SK-N-SH treated with all-trans-retinoic acid at 6 μM for 48 hours (cell line): ENCODE data around the gene MCTP2.

Experiments
- ATAC-seq: fragments of 200-7000 bp; cut with Tn5 transposase; 3 replicates; pipeline ENCODE4 v1.9.1; 2020; ENCODE audit warnings: mild to moderate bottlenecking, moderate library complexity
- ARNTL ChIP-seq: fragments of 450-650 bp; formaldehyde crosslinking; IDR thresholded peaks from 2 replicates; pipeline ENCODE4 v1.5.0; 2020; ENCODE audit warnings: low read depth, mild to moderate bottlenecking, moderate library complexity, borderline replicate concordance
- BACH2 ChIP-seq: fragments of 250-450 bp; sonication (Bioruptor Pico); IDR thresholded peaks from 2 replicates; pipeline ENCODE4 v1.9.0; 2021; ENCODE audit warnings: mild to moderate bottlenecking, borderline replicate concordance
- CSDC2 ChIP-seq: fragments of 250-450 bp; sonication (Bioruptor Pico); IDR thresholded peaks from 2 replicates; pipeline ENCODE4 v1.5.0; 2020; ENCODE audit warnings: mild to moderate bottlenecking, moderate library complexity
- ESRRG ChIP-seq: fragments of 250-450 bp; sonication (Bioruptor Pico); IDR thresholded peaks from 2 replicates; pipeline ENCODE4 v1.6.1; 2021; ENCODE audit warnings: mild to moderate bottlenecking
- GLIS3 ChIP-seq: fragments of 250-450 bp; sonication (Bioruptor Pico); IDR thresholded peaks from 2 replicates; pipeline ENCODE4 v1.5.0; 2020; ENCODE audit warnings: mild to moderate bottlenecking, moderate library complexity
- ISL1 ChIP-seq: fragments of 250-450 bp; sonication (Bioruptor Pico); IDR thresholded peaks from 2 replicates; pipeline ENCODE4 v2.1.2; 2022; ENCODE audit warnings: mild to moderate bottlenecking, moderate library complexity
- OSR1 ChIP-seq: fragments of 250-450 bp; sonication (Bioruptor Pico); IDR thresholded peaks from 2 replicates; pipeline ENCODE4 v1.8.0; 2022; ENCODE audit warnings: moderate library complexity, mild to moderate bottlenecking, inconsistent platforms
- PPARA ChIP-seq: fragments of 250-450 bp; sonication (Bioruptor Pico); IDR thresholded peaks from 2 replicates; pipeline ENCODE4 v1.5.0; 2020; ENCODE audit warnings: mild to moderate bottlenecking, borderline replicate concordance
- RARB ChIP-seq: fragments of 250-450 bp; sonication (Bioruptor Pico); IDR thresholded peaks from 2 replicates; pipeline ENCODE4 v1.8.0; 2021; ENCODE audit warnings: mild to moderate bottlenecking, moderate library complexity
- SNAI2 ChIP-seq: fragments of 250-450 bp; sonication (Bioruptor Pico); IDR thresholded peaks from 2 replicates; pipeline ENCODE4 v1.5.0; 2020; ENCODE audit warnings: mild to moderate bottlenecking, moderate library complexity
- TCF4 ChIP-seq: fragments of 250-450 bp; sonication (Bioruptor Pico); IDR thresholded peaks from 2 replicates; pipeline ENCODE4 v1.8.0; 2021; ENCODE audit warnings: mild to moderate bottlenecking, moderate library complexity, borderline replicate concordance
- TOX ChIP-seq: fragments of 250-450 bp; sonication (Bioruptor Pico); IDR thresholded peaks from 2 replicates; pipeline ENCODE4 v1.8.0; 2021; ENCODE audit warnings: mild to moderate bottlenecking, moderate library complexity, borderline replicate concordance
- ZC3H10 ChIP-seq: fragments of 250-450 bp; sonication (Bioruptor Pico); IDR thresholded peaks from 2 replicates; pipeline ENCODE4 v1.5.1; 2021; ENCODE audit warnings: mild to moderate bottlenecking, moderate library complexity
- ZFP3 ChIP-seq: fragments of 250-450 bp; sonication (Bioruptor Pico); IDR thresholded peaks from 2 replicates; pipeline ENCODE4 v1.5.0; 2020; ENCODE audit warnings: mild to moderate bottlenecking, moderate library complexity
- ZFP30 ChIP-seq: fragments of 450-650 bp; formaldehyde crosslinking; IDR thresholded peaks from 2 replicates; pipeline ENCODE4 v1.5.0; 2022; ENCODE audit warnings: mild to moderate bottlenecking, moderate library complexity
- ZNF565 ChIP-seq: fragments of 450-650 bp; formaldehyde crosslinking; conservative IDR thresholded peaks from 2 replicates; pipeline ENCODE4 v1.5.0; 2020; ENCODE audit warnings: low read depth, mild to moderate bottlenecking, moderate library complexity
- ZNF70 ChIP-seq: fragments of 450-650 bp; formaldehyde crosslinking; IDR thresholded peaks from 2 replicates; pipeline ENCODE4 v1.5.0; 2020; ENCODE audit warnings: mild to moderate bottlenecking, moderate library complexity
- ZNF8 ChIP-seq: fragments of 450-650 bp; formaldehyde crosslinking; IDR thresholded peaks from 2 replicates; pipeline ENCODE4 v1.5.0; 2020; ENCODE audit warnings: mild to moderate bottlenecking, moderate library complexity
- TF ChIP-seq, protein P1 (sequence below): fragments of 250-450 bp; sonication (Bioruptor Pico); IDR thresholded peaks from 2 replicates; pipeline ENCODE4 v1.8.0; 2021; ENCODE audit warnings: low read depth, mild to moderate bottlenecking, moderate library complexity, borderline replicate concordance
- TF ChIP-seq, protein P2 (sequence below): fragments of 250-450 bp; sonication (Bioruptor Pico); IDR thresholded peaks from 2 replicates; pipeline ENCODE4 v1.8.0; 2020; ENCODE audit warnings: mild to moderate bottlenecking, moderate library complexity, borderline replicate concordance
- TF ChIP-seq, protein P3 (sequence below): fragments of 250-450 bp; sonication (Bioruptor Pico); IDR thresholded peaks from 2 replicates; pipeline ENCODE4 v1.5.0; 2020; ENCODE audit warnings: mild to moderate bottlenecking, moderate library complexity
- TF ChIP-seq, protein P4 (sequence below): fragments of 250-450 bp; sonication (Bioruptor Pico); IDR thresholded peaks from 2 replicates; pipeline ENCODE4 v1.5.1; 2020; ENCODE audit warnings: low read depth, mild to moderate bottlenecking, moderate library complexity

MCTP2 gene

DNA sequence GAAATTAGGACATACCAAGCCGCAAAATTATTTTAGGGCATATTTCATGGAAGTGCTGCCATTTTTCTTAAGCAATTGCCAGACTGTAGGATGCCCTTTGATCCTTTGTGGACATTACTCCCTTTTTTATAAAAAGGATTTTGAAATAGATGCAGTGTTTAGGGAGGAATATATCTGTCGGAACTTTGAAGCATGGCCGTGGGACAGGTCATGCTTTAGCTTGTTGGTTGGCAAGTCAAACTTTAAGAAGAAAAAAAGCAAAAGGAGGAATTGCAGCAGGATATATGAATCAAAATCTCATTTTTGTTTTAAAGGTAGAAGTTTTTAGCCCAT lies 122.1 kb downstream of the MCTP2 start:
- TF ChIP-seq, protein P1, sequence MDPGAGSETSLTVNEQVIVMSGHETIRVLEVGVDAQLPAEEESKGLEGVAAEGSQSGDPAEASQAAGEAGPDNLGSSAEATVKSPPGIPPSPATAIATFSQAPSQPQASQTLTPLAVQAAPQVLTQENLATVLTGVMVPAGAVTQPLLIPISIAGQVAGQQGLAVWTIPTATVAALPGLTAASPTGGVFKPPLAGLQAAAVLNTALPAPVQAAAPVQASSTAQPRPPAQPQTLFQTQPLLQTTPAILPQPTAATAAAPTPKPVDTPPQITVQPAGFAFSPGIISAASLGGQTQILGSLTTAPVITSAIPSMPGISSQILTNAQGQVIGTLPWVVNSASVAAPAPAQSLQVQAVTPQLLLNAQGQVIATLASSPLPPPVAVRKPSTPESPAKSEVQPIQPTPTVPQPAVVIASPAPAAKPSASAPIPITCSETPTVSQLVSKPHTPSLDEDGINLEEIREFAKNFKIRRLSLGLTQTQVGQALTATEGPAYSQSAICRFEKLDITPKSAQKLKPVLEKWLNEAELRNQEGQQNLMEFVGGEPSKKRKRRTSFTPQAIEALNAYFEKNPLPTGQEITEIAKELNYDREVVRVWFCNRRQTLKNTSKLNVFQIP (CRISPR knock-in tag): no peak
- TF ChIP-seq, all 23 proteins: peak for 0
- ATAC-seq: no peak

DNA sequence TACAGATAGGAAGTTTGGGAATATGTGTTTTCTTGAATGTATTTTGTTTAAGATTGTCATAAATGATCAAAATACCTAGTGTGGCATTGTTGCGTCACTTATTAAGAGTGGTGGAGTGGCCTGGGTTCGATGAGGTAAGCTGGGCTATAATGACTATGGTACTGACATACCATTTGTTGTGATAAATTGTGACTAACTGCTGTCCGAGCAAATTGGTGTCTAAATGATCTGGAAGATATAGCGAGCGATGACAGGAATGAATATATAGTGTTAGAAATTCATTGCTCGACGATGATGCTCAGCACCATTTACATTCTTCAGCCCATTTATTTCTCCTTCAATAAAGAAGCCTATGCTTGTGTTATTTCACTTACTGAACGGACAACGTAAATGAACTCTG lies 123.3 kb downstream of the MCTP2 start:
- no peak for ATAC-seq
- TF ChIP-seq ZFP3 (CRISPR knock-in tag) (no peak), GLIS3 (CRISPR knock-in tag) (no peak), SNAI2 (CRISPR knock-in tag) (no peak), ZNF8 (CRISPR knock-in tag) (no peak), ZC3H10 (CRISPR knock-in tag) (no peak), ESRRG (CRISPR knock-in tag) (no peak), ISL1 (CRISPR knock-in tag) (no peak)
- TF ChIP-seq, protein P2, sequence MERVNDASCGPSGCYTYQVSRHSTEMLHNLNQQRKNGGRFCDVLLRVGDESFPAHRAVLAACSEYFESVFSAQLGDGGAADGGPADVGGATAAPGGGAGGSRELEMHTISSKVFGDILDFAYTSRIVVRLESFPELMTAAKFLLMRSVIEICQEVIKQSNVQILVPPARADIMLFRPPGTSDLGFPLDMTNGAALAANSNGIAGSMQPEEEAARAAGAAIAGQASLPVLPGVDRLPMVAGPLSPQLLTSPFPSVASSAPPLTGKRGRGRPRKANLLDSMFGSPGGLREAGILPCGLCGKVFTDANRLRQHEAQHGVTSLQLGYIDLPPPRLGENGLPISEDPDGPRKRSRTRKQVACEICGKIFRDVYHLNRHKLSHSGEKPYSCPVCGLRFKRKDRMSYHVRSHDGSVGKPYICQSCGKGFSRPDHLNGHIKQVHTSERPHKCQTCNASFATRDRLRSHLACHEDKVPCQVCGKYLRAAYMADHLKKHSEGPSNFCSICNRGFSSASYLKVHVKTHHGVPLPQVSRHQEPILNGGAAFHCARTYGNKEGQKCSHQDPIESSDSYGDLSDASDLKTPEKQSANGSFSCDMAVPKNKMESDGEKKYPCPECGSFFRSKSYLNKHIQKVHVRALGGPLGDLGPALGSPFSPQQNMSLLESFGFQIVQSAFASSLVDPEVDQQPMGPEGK (CRISPR knock-in tag): no peak
- TF ChIP-seq, protein P3, sequence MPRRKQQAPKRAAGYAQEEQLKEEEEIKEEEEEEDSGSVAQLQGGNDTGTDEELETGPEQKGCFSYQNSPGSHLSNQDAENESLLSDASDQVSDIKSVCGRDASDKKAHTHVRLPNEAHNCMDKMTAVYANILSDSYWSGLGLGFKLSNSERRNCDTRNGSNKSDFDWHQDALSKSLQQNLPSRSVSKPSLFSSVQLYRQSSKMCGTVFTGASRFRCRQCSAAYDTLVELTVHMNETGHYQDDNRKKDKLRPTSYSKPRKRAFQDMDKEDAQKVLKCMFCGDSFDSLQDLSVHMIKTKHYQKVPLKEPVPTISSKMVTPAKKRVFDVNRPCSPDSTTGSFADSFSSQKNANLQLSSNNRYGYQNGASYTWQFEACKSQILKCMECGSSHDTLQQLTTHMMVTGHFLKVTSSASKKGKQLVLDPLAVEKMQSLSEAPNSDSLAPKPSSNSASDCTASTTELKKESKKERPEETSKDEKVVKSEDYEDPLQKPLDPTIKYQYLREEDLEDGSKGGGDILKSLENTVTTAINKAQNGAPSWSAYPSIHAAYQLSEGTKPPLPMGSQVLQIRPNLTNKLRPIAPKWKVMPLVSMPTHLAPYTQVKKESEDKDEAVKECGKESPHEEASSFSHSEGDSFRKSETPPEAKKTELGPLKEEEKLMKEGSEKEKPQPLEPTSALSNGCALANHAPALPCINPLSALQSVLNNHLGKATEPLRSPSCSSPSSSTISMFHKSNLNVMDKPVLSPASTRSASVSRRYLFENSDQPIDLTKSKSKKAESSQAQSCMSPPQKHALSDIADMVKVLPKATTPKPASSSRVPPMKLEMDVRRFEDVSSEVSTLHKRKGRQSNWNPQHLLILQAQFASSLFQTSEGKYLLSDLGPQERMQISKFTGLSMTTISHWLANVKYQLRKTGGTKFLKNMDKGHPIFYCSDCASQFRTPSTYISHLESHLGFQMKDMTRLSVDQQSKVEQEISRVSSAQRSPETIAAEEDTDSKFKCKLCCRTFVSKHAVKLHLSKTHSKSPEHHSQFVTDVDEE (CRISPR knock-in tag): no peak

DNA sequence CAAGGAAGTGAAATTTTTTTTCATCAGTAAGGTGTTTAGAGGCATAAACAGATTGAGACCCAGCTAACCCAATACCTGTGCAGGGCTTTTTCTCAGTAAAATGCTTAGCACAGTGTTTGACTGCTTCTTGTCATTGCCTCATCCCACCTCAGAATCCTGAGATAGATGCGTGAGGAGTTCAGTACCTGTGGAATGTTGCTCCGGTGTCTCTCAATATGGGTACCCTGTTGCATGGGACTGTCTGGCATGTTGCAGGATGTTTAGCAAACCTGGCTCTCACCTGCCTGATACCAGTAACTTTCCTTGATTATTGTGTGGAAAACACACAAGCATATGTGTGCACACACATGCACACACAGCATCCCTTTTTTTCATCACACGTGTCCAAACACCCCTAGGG lies 128.4 kb downstream of the MCTP2 start:
- ATAC-seq: no peak
- TF ChIP-seq, protein P2 (CRISPR knock-in tag): no peak
- TF ChIP-seq ARNTL (CRISPR knock-in tag): no peak
- TF ChIP-seq CSDC2 (CRISPR knock-in tag): no peak
- no peak for TF ChIP-seq ZNF565 (CRISPR knock-in tag)
- no peak for TF ChIP-seq ZNF70 (CRISPR knock-in tag)
- no peak for TF ChIP-seq BACH2 (CRISPR knock-in tag)
- TF ChIP-seq RARB (CRISPR knock-in tag): no peak
- TF ChIP-seq, protein P4, sequence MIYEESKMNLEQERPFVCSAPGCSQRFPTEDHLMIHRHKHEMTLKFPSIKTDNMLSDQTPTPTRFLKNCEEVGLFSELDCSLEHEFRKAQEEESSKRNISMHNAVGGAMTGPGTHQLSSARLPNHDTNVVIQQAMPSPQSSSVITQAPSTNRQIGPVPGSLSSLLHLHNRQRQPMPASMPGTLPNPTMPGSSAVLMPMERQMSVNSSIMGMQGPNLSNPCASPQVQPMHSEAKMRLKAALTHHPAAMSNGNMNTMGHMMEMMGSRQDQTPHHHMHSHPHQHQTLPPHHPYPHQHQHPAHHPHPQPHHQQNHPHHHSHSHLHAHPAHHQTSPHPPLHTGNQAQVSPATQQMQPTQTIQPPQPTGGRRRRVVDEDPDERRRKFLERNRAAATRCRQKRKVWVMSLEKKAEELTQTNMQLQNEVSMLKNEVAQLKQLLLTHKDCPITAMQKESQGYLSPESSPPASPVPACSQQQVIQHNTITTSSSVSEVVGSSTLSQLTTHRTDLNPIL (CRISPR knock-in tag): no peak
- no peak for TF ChIP-seq TCF4 (CRISPR knock-in tag)
- TF ChIP-seq TOX (CRISPR knock-in tag): no peak
- no peak for TF ChIP-seq ZFP30 (CRISPR knock-in tag)
- no peak for TF ChIP-seq PPARA (CRISPR knock-in tag)
- TF ChIP-seq OSR1 (CRISPR knock-in tag): no peak
